IMR-90 (cell line): ENCODE data around the gene ACSL6.

Source experiments
- MAZ ChIP-seq: IDR thresholded peaks from 2 replicates; pipeline ENCODE4 v1.6.1; 2012; ENCODE audit warnings: low read depth, mild to moderate bottlenecking, low read length, improper control_type of control experiment, moderate library complexity, borderline replicate concordance
- POLR2A ChIP-seq: IDR thresholded peaks from 2 replicates; pipeline ENCODE4 v1.6.1; 2012; ENCODE audit warnings: mild to moderate bottlenecking, low read depth, low read length
- TF ChIP-seq, protein P1 (sequence below): conservative IDR thresholded peaks from 2 replicates; pipeline ENCODE4 v1.5.1; 2012; ENCODE audit warnings: mild to moderate bottlenecking, low read depth, low read length, improper control_type of control experiment

DNA sequence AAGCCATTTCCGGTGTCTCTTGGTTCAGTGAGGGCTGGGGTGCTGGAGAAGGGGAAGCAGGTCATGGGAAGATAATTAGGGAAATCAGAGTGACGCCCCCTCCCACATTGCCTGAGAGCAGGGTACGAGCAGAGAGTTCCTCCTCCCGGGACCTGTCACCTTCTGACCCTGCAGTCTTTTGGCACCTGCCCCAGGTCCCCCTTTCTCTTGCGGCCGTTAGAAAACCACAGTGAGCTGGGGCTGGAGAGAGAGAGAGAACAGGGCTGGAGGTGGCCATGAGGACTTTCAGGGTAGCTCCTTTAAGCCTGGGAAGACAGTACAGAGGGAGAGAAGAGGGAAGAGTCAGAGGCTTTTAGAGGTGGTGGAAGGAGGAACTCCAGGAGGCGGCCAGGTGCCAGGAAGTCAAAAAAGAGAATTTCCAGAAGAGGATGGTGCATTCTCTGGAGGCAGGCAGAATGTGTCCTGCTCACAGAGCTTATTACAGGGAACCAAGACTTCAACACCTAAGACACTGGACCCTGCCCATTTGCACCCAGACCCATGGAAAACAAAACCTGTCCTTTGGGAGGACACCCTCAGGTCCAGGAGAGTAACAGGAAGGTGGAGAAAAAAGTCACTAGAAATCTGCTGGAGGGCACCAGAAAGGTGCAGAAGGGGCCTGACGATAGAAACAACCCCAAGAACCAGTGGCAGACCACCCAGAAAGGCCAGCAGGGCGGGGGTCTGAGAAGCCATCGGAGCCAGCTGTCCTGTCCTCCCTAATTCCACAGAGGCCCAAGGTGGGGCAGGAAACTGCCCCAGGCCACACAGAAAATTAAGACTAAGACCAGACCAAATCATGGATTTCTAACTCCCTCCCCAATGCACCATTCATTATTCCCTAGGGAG is 6.5 kb upstream of the ACSL6 start:
- TF ChIP-seq MAZ (no peak), POLR2A (no peak)
- TF ChIP-seq, protein P1, sequence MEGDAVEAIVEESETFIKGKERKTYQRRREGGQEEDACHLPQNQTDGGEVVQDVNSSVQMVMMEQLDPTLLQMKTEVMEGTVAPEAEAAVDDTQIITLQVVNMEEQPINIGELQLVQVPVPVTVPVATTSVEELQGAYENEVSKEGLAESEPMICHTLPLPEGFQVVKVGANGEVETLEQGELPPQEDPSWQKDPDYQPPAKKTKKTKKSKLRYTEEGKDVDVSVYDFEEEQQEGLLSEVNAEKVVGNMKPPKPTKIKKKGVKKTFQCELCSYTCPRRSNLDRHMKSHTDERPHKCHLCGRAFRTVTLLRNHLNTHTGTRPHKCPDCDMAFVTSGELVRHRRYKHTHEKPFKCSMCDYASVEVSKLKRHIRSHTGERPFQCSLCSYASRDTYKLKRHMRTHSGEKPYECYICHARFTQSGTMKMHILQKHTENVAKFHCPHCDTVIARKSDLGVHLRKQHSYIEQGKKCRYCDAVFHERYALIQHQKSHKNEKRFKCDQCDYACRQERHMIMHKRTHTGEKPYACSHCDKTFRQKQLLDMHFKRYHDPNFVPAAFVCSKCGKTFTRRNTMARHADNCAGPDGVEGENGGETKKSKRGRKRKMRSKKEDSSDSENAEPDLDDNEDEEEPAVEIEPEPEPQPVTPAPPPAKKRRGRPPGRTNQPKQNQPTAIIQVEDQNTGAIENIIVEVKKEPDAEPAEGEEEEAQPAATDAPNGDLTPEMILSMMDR, result no peak
